Lower leg skin (tissue), 3 donors: ENCODE results near the gene TBC1D3I.
"Not testable (repeated sequence)": the region's sequence is repeated elsewhere in the genome, so short reads cannot be mapped to it uniquely, and the experiment has no call there.

Source experiments
- CTCF ChIP-seq, 3 donors: fragments of 450-650 bp; IDR thresholded peaks; one replicate each; pipeline ENCODE4 v1.5.1; 2016; ENCODE audit warnings: antibody characterized with exemption in 3 of 3, mild to moderate bottlenecking in 3 of 3, moderate library complexity in 2 of 3
- POLR2A ChIP-seq, 2 donors: fragments of 450-650 bp; IDR thresholded peaks; one replicate each; pipeline ENCODE4 v1.6.1; 2016 to 2017; ENCODE audit warnings: antibody characterized with exemption in 2 of 2, mild to moderate bottlenecking in 1 of 2, moderate library complexity in 1 of 2

GRCh38 chr17:36206486-36206821, 57.9 kb downstream of the TBC1D3I start:
- TF ChIP-seq CTCF, POLR2A (IDR thresholded peaks at IDR 0.05): not testable (repeated sequence)
